Fibroblast of skin of abdomen (primary cell): ENCODE data around the gene DDAH1.

ENCODE experiments used
- DNase-seq: peaks from one replicate; pipeline ENCODE4 v3.0.0-alpha.2; 2013

Gene DDAH1

DNA sequence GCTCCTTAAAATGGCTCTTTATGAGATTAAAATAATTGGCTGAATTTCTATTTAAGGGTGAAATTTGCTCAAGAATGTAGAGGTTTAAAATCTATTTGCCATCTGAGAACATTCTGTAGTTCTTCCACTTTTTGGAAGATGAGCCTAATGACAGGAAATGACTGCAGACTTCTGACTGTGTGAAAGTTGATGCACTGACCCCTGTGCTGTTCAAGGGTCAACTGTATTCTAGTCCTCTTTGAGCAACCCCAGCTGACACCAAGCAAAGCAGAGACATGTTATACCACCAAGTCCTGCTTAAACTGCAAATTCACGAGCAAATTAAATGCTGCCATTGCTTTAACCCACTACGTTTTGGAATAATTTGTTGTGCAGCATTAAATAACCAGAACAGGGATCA lies 26.6 kb downstream of the DDAH1 start:
- DNase-seq, result no peak

GRCh38 chr1:85437139-85437538 lies 27.8 kb downstream of the DDAH1 start:
- DNase-seq, result no peak

DNA sequence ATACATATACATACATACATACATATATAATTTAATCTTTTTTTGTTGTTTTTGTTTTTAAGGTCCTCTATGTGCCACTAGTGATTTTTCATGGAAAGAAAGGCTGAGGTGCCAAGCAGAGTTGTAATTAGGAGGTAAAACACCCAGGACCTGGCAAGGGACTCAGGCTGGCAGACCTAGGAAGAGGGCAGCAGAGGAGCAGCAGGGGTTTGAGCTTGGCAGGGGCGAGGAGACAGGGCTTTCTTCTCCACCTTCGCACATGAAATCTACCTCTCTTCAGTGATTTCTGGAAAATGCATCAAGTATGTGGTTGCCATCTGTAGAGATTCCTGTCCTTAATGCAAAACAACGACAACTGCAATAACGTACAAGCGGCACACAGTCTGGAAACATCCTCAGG lies 31.9 kb downstream of the DDAH1 start:
- no peak for DNase-seq

DNA sequence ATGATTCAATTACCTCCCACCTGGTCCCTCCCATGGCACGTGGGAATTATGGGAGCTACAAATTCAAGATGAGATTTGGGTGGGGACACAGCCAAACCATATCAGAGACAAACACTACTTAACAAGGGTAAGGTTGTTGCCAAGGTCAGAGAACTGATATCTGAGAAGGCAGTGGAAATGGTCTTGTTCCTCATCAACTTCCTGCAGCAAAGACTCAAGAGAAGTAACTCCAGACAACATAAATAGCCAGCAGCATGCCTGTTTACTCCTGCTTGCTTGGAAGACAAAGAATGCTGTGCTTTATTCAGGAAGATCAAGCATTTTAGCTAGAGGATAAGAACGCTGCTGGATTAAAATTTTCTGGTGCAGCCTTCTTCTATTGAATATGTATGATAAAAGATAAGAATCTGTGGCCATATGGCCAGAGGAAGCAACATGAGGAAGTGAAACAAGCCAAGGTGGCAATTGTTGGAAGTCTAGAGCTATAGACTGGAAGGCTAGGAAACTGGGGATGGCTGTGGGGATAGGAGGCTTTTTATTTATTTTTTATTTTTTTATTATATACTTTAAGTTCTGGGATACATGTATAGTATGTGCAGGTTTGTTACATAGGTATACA lies 36.4 kb downstream of the DDAH1 start:
- DNase-seq, result no peak

- DNase-seq, result no peak
Observed at GRCh38 chr1:85427849-85428248, 37.1 kb downstream of the DDAH1 start.

GRCh38 chr1:85427331-85427730 lies 37.6 kb downstream of the DDAH1 start:
- DNase-seq, result no peak

DNA sequence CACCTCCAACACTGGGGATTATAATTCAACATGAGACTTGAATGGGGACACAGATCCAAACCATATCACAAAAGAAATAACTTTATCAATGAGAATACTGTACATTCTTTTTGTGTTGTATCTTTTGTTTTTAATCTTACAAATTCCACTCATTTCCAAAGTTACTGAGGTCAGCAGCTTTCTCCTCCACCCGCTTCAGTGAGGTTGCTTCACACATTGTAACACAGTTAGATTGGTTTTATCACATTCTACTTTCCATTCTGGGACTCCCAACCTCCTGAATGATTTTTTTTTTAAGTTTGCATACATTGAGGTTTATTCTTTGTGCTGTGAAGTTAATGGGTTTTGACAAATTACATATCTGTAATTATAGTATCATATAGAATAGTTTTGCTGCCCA lies 43.8 kb downstream of the DDAH1 start:
- no peak for DNase-seq

DNA sequence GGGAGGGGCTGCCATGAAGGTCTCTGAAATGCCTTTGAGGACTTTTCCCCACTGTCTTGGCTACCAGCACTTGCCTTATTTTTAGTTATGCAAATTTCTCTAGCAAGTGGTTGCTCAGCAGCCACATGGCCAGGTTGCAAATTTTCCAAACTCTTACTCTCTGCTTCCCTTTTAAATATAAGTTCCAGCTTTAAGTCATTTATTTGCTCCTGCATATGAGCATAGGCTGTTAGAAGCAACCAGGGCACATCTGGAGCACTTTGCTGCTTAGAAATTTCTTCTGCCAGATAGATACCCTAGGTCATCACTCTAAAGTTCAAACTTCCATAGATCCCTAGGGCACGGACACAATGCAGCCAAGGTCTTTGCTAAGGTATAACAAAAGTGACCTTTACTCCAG lies 44.8 kb downstream of the DDAH1 start:
- no peak for DNase-seq

DNA sequence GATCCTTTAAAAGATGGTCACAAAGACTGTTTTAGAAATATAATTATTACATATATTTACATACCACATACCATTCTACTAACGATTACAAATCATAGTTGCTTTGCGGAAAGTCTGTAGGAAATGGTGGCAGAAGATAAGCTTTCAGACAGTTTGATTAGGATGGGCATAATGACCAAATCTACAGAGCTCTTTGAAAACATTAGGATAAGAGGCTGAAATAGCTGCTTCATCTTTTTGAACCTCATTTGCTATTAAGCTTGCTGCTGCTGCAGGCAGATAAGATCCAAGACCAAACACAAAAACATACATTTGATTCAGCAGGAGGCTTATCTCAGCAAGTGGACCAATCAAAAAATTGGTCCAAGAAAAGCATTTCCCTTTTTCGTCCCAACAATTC lies 47.1 kb downstream of the DDAH1 start:
- no peak for DNase-seq

DNA sequence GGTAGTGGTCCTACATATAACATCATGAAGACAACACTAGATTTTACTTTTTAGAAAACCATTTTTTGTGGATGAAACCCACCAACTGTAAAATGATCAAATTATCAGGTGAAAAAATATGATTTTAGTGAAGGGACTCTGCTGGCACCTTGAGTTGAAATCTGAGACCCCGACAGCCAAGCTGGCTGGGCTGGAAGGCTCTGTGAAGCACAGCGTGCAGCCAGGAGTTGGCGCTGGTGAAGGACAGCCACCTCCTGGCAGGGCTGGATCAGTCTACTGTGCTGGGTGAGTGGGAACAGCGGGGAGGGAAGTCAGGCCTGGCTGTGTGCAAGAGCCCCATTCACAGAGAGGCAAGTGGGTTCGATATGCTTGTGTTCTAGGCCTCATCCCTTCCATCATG lies 47.9 kb downstream of the DDAH1 start:
- DNase-seq, result no peak

DNA sequence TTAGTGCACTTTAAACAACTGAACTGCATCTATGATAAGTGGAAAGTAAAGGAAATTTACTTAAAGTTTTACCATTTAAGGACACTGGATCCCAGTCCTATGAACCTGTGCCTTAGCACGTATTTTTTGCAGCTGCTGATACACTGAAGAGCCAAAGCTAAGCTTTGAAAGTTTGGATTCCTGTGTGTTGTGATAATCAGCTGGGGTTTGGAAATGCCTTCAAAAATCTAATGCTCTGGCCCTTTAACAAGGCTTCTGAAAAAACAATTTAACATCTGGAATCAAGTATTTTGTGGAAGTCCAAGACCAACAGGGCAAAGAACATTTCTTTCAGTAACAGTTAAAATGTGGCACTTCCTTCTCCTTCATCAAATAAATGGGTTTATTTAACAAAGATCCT lies 51.8 kb downstream of the DDAH1 start:
- peak; percentile 31 for DNase-seq

- DNase-seq, result peak; percentile 14
Observed at GRCh38 chr1:85411567-85412305, 53.2 kb downstream of the DDAH1 start.

GRCh38 chr1:85409516-85409915 lies 55.4 kb downstream of the DDAH1 start:
- no peak for DNase-seq

- DNase-seq, result no peak
Observed at GRCh38 chr1:85407746-85408377, 57.1 kb downstream of the DDAH1 start.

- peak; percentile 90 for DNase-seq
Observed at GRCh38 chr1:85406887-85407533, 57.9 kb downstream of the DDAH1 start.

DNA sequence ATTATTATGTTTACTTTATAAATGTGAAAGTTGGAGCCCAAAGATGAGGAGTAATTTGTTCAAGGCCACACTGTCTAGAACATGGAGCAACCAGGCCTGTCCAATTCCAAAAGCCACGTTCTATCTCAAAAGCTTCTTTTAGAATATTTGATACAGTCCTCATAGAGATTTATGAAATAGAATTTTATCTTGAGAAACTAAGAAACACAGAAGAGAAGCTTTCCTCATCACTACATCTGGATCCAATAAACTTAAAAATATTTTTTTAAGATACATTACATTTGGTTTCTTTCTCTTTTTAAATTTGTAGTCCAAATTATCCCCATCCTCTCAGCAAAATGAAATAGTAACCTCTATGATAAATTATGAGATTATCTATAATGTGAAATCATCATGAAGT lies 58.9 kb downstream of the DDAH1 start:
- DNase-seq, result no peak

GRCh38 chr1:85404408-85404807 lies 60.6 kb downstream of the DDAH1 start:
- DNase-seq, result peak; percentile 13

DNA sequence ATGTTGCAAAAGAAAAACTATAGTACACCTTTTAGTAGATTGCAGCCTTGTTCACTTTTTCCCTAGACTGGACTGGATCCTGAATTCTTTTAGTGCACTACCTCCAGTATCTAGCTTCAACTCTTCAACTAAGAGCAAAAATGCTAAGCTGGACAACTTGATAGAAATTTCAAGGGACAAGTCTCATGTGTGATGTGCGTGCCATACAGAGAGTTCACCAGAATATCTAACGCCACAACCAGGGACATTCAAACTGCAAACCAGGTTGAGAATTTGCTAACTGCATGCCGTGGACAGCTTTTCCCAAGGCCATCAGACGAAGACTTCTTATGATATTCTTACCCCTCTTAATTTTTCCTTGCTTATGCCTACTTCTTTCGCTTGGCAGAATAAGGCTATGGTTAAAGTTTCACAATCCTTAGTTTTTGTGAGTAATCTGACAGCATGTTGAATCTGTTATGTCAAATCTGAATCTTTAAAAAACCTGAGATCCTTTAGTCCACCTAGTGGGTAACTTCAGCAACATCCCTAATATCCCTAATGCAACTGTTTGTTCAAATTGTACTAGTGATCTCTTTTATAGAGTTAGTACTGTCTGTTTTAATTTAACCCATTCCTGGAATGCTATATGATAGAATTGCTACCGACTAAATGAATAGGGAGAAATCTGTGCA lies 66.4 kb downstream of the DDAH1 start:
- peak; percentile 56 for DNase-seq

DNA sequence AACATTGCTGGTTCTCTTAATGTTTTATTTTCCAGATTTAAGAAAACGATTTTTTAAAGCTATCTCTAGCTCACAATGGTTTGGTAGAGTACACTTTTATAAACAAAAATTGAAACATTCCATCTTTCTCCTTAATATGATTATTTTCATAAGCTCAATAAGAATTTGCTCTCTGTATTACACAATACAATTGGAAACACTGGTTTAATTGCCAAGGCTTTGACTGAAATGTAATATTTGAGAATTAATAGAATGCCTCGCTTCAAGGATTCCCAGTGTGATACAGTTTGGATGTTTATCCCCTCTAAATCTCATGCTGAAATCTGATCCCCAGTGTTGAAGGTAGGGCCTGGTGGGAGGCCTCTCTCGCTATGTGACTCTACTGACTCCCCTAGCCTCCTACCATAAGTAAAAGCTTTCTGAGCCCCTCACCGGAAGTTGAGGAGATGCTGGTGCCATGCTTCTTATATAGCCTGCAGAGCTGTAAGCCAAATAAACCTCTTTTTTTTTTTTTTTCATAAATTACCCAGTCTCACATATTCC lies 67.4 kb downstream of the DDAH1 start:
- no peak for DNase-seq

- no peak for DNase-seq
Observed at GRCh38 chr1:85396194-85396593, 68.8 kb downstream of the DDAH1 start.

DNA sequence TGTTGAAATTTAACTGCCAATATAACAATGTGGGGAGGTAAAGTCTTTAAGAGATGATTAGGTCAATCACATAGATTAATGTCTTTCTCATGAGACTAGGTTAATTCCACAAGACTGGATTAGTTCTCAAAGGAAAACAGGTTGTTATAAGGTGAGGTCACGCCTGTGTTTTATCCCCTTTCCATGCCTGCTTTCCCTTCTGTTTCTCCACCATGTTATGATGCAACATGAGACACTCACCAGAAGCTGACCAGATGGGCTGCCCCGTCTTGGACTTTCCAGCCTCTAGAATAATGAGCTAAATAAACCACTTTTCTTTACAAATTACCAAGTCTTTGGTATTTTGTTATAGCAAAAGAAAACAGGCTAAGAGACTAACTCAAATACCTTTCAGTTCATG lies 70.8 kb downstream of the DDAH1 start:
- DNase-seq, result no peak

DNA sequence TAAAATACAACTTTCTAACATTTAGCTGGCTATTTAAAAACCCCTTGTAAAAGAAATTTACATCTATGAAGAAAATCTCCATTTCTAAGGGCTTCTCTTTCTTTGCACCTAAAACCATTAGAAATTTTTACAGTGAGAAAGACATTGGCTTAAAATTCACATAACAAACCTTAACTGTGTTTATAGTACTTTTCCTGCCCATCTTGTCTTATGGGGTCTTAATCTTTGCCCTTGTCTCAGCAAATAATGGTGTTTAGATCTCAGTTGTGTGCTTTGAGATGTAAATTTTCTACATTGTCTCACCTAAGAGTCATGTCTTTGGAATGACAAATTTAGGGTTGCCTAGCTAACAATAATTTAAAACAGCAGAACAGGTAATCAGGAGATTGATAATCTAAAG lies 71.5 kb downstream of the DDAH1 start:
- DNase-seq, result no peak

- no peak for DNase-seq
Observed at GRCh38 chr1:85388416-85388815, 76.5 kb downstream of the DDAH1 start.
